OCI-LY3 (cell line): ENCODE data around the gene TYMP.

ENCODE experiments used
- H2AFZ ChIP-seq: fragments of 200-600, 300-600 bp; shearing (Covaris generic); 2 replicates; pipeline ENCODE4 v1.6.0; 2014; ENCODE audit warnings: antibody characterized with exemption, low read depth, low read length
- H3K27ac ChIP-seq: fragments of 200-600, 300-600 bp; sonication (generic); 2 replicates; pipeline ENCODE4 v1.5.1; 2014; ENCODE audit warnings: mild to moderate bottlenecking, low read length, moderate library complexity, mixed read lengths
- H3K27me3 ChIP-seq: fragments of 200-600, 300-600 bp; sonication (generic); 2 replicates; pipeline ENCODE4 v1.6.1; 2014; ENCODE audit warnings: low read depth, low read length, mixed read lengths
- H3K36me3 ChIP-seq: fragments of 200-600, 300-600 bp; sonication (generic); replicated peaks from 2 replicates; pipeline ENCODE3; 2014; ENCODE audit warnings: low read depth, low read length, mixed read lengths
- H3K4me1 ChIP-seq: fragments of 300-600, 200-600 bp; sonication (generic); 2 replicates; pipeline ENCODE4 v1.6.1; 2014; ENCODE audit warnings: low read length, mixed read lengths
- H3K4me2 ChIP-seq: fragments of 200-600, 300-600 bp; sonication (generic); 2 replicates; pipeline ENCODE4 v1.6.1; 2014; ENCODE audit warnings: low read length, mixed read lengths
- H3K4me3 ChIP-seq: fragments of 300-600, 200-600 bp; sonication (generic); 2 replicates; pipeline ENCODE4 v1.5.1; 2014; ENCODE audit warnings: antibody characterized with exemption, mild to moderate bottlenecking, low read length, moderate library complexity
- H3K79me2 ChIP-seq: fragments of 300-600, 200-600 bp; shearing (Covaris generic); 2 replicates; pipeline ENCODE4 v1.6.1; 2014; ENCODE audit warnings: mild to moderate bottlenecking, low read length, mixed read lengths
- H3K9ac ChIP-seq: fragments of 300-600, 200-600 bp; shearing (Covaris generic); 2 replicates; pipeline ENCODE4 v1.6.0; 2014; ENCODE audit warnings: mild to moderate bottlenecking, low read length, moderate library complexity
- H3K9me3 ChIP-seq: fragments of 200-600, 300-600 bp; shearing (Covaris generic); 2 replicates; pipeline ENCODE4 v1.6.1; 2014; ENCODE audit warnings: low read length, mixed read lengths; ENCODE audit not compliant: insufficient read depth
- H4K20me1 ChIP-seq: fragments of 200-600, 300-600 bp; sonication (generic); 2 replicates; pipeline ENCODE4 v1.6.1; 2016; ENCODE audit warnings: low read length, mixed read lengths; ENCODE audit not compliant: insufficient read depth
- EZH2phosphoT487 ChIP-seq: fragments of 200-600 bp; shearing (Covaris generic); IDR thresholded peaks from 2 replicates; pipeline ENCODE4 v1.6.1; 2018; ENCODE audit warnings: antibody characterized with exemption, mixed run types, low read depth
- TF ChIP-seq, protein P1 (sequence below): fragments of 200-600, 300-600 bp; sonication (generic); IDR thresholded peaks from 2 replicates; pipeline ENCODE4 v1.5.1; 2014; ENCODE audit warnings: antibody characterized with exemption, low read length, low read depth

The TYMP gene

DNA sequence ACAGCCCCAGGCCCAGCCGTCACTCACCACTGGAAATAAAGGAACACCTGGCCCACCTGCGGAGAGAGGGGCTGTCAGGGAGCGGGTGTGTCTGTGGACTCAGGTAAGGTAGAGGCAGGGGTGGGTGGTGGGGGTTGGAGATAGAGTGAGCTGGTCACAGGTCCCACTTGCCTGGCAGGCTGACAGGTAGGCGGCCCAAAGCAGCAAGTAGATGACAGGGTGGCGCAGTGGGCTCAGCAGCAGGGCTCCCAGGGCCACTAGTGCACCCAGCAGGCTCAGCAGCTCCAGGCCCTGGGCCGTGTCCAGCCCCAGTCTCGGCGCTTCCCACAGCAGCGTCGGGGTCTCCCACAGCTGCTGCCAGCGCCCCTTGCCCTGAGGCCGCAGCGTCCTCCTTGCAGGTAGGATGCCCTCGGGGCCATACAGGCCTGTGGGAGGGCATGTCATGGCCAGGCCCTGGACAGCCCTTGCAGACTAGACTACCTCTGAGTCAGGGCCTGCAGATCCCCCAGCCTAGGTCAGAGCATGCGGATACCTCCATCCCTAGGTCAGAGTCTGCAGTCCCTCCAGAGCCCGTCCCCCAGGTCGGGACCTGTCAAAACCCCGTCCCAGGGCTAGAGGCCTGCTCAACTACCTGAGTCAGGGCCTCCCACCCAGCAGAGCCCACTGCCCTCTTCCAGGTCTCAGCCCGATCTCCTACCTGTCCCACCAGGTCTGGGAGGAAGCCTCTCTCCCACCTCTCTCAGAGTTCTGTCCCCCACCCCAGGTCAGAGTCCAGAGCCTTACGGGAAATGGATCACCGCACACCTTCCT, 23.0 kb downstream of the TYMP start:
- H3K4me2 ChIP-seq = peak overlapping the region; percentile 93
- no peaks in the 10 kb centered on the region for H3K27me3 ChIP-seq
- no peaks in the 10 kb centered on the region for H3K36me3 ChIP-seq
- H3K4me3 ChIP-seq = peak overlapping the region; percentile 100
- peak overlapping the region; percentile 83; the same call in 1 of the 2 replicates for H2AFZ ChIP-seq
- TF ChIP-seq, protein P1, sequence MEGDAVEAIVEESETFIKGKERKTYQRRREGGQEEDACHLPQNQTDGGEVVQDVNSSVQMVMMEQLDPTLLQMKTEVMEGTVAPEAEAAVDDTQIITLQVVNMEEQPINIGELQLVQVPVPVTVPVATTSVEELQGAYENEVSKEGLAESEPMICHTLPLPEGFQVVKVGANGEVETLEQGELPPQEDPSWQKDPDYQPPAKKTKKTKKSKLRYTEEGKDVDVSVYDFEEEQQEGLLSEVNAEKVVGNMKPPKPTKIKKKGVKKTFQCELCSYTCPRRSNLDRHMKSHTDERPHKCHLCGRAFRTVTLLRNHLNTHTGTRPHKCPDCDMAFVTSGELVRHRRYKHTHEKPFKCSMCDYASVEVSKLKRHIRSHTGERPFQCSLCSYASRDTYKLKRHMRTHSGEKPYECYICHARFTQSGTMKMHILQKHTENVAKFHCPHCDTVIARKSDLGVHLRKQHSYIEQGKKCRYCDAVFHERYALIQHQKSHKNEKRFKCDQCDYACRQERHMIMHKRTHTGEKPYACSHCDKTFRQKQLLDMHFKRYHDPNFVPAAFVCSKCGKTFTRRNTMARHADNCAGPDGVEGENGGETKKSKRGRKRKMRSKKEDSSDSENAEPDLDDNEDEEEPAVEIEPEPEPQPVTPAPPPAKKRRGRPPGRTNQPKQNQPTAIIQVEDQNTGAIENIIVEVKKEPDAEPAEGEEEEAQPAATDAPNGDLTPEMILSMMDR = no peak
- no peak for TF ChIP-seq EZH2phosphoT487
- H3K9ac ChIP-seq = peak overlapping the region; percentile 99
- no peaks in the 10 kb centered on the region for H3K9me3 ChIP-seq
- H3K4me1 ChIP-seq = peaks cover 15% of the 10 kb centered on the region
- peak overlapping the region; percentile 76 for H3K27ac ChIP-seq
- H4K20me1 ChIP-seq = 0 out of 2 replicates have a peak, but pooled peaks cover 4% of the 10 kb centered on the region
- peaks cover 32% of the 10 kb centered on the region for H3K79me2 ChIP-seq

DNA sequence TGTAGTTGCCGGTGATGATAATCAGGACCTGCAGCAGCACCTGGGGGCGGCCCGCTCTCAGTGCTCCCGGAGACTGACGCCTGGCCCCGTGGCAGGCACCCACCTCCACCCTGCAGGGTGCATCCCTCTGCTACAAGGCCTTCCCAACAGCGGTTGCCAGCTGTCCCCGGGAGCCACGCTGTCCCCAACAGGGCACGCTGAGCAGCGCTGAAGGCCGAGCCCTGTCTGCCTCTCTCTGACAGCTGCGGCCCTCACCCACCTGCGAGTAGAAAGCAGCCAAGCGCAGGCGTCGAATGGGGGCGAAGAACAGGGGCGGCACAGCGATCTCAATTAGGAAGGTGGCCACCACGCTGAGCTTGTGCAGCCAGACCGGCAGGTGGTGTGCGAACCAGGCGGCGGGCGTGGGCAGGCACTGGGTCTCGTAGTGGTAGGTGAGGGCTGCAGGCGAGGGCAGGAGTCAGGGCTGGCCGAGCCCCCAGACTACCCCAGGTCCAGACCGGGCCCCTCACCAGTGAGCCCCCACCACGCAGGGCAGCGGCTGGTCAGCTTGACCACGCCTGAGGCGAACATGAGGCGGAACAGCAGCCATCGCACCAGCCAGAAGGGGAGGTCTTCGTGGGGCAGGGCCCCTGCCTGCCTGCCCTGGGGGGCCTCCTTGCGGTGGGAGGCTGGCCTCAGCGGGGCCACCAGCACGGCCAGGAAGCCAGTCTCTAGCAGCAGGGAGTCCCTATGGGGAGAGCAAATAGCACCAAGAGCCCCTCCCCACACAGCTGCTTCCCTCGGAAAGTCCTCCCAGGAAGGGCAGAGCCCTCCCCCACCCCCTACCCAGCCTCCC, 23.8 kb downstream of the TYMP start:
- H3K79me2 ChIP-seq = peaks cover 32% of the 10 kb centered on the region
- TF ChIP-seq, protein P1 = no peak
- TF ChIP-seq EZH2phosphoT487 = no peak
- H4K20me1 ChIP-seq = 0 out of 2 replicates have a peak, but pooled peaks cover 4% of the 10 kb centered on the region
- no peaks in the 10 kb centered on the region for H3K36me3 ChIP-seq
- no peak overlapping the region for H3K27ac ChIP-seq
- H3K9me3 ChIP-seq = no peaks in the 10 kb centered on the region
- H3K4me1 ChIP-seq = peaks cover 15% of the 10 kb centered on the region
- peak overlapping the region; percentile 99; the same call in 1 of the 2 replicates for H3K9ac ChIP-seq
- H3K27me3 ChIP-seq = no peaks in the 10 kb centered on the region
- peak overlapping the region; percentile 100 for H3K4me3 ChIP-seq
- H3K4me2 ChIP-seq = peak overlapping the region; percentile 93
- no peak overlapping the region for H2AFZ ChIP-seq

DNA sequence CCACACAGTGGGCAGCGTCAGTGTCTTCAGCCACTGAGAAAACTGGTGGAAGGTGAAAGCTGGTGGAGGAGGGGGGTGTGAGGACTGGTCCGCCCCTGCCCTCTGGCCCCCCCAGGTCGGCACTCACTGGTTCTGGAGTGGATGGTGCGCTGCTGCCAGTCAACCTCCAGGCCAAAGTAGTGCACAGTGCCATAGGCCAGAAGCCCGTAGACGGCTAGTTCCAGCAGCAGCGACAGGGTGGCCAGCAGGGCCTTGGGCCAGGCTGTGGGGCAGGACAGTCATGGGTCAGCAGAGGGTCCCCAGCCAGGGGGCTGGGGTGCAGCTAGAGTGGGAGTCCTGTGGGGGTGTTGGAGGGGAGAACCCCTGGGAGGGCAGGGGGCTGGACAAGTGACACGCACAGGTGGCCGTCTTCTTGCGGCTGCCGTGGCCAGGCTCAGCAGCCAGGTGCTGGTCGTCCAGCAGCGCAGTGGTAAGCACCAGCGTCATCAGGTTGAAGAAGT, 24.5 kb downstream of the TYMP start:
- Histone ChIP-seq H2AFZ (no peak overlapping the region), H3K9ac (no peak overlapping the region), H3K4me1 (peaks cover 15% of the 10 kb centered on the region), H3K36me3 (no peaks in the 10 kb centered on the region), H3K4me3 (no peak overlapping the region), H3K27ac (no peak overlapping the region), H3K79me2 (peaks cover 30% of the 10 kb centered on the region), H3K4me2 (no peak overlapping the region), H3K27me3 (no peaks in the 10 kb centered on the region), H3K9me3 (no peaks in the 10 kb centered on the region), H4K20me1 (0 out of 2 replicates have a peak, but pooled peaks cover 4% of the 10 kb centered on the region)
- no peak for TF ChIP-seq EZH2phosphoT487
- TF ChIP-seq, protein P1 = no peak
